Stimulated activated CD8-positive, alpha-beta memory T cell treated with anti-CD3 and anti-CD28 coated beads, Interleukin-7, amount 100 ng/mL, for 24 hours (primary cell): Measurements from ENCODE around the gene LMO4.

Experiments used
- DNase-seq: peaks from one replicate; pipeline ENCODE4 v3.0.0-alpha.2; 2020; ENCODE audit warnings: low read depth

LMO4 gene

DNA sequence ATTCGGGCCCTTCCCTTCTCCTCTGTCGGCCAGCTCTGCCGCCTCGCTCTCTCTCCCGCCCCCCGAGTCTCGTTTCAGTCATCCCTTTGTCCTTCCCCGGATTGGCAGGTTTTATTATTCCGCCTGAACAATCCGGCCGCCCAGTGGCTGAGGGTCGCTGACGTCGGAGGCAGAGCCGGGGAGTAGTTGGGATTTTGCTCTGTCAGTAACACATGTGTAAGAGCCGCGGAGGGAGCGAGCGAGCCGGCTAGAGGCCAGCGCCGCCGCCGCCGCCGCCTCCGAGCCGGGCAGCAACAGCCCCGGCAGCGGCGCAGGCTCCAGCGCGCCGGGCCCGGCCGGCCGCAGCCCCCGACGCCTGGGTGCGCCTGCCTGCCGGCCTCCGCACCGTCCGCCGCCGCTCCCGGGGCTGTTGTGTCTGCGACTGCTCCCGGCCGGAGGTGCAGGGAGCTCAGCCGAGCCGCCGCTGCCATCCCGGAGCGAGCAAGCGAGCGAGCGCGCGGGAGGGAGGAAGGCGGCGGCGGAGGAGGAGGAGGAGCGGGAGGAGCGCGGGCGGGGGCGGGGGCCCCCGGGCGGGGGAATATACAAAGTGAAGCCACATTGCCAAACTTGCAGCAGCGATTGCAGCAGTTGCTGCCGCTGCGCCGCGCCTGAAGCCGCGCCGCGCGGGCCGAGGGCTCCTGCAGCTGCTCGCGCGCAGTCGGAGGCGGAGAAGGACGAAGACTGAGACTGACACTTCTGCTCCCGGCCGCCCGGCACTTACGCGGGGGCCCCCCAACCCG is at the start of gene LMO4:
TSS of gene LMO4 (plus strand) at position 609 of the 779 bp plus-strand sequence. CDS start 3,136 bp downstream, outside the sequence.
- peak; percentile 78 for DNase-seq

GRCh38 chr1:87279536-87279875 is 49.2 kb upstream of the LMO4 start:
- DNase-seq, result no peak

DNA sequence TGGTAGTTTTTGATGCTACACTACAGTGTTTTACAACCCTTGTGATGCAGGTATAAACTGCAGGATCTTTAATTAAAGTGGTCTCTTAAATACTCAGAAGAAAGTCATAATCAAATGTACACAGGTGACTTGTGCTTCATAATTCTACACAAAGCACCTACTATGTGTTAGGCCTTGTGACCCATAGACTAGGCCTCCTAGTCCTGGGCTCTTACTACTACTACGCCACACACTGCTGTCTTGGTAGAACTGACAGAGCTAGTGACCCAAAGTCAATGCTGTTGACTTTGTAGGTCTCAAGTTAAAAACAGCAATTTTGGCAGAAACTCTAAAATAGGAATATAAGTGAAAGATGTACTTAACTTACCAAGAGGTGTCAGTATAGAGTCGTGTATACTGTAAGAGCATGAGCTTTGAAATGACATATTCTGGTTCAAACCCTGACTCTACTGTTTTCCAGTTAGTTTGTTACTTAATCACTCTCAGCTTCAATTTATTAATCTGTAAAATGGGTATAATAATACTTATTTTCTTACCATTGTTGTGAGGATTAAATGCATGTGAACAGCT is 48.6 kb upstream of the LMO4 start:
- no peak for DNase-seq

- no peak for DNase-seq
These were observed 44.0 kb upstream of the LMO4 start for GRCh38 chr1:87284456-87285240.

DNA sequence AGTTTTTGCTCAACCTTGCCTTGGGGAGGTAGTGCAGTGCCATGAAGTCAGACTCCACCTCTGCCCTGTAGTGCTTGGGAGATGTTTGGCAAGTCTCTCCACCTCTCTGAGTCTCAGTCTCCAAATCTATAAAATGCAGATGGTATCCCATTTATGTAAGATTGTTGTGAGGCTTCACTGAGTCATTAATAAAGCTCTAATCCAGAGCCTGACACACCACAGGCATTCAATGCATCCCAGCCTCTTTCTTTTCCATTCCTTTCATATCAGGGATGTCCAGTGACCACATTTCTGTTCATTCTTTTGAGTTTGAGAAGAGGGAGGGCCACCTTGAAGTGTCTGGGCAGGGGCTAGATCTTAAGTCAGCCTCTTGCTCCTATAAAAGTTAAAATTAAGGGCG is 37.6 kb upstream of the LMO4 start:
- no peak for DNase-seq

GRCh38 chr1:87292684-87293493 is 35.8 kb upstream of the LMO4 start:
- peak; percentile 21 for DNase-seq

DNA sequence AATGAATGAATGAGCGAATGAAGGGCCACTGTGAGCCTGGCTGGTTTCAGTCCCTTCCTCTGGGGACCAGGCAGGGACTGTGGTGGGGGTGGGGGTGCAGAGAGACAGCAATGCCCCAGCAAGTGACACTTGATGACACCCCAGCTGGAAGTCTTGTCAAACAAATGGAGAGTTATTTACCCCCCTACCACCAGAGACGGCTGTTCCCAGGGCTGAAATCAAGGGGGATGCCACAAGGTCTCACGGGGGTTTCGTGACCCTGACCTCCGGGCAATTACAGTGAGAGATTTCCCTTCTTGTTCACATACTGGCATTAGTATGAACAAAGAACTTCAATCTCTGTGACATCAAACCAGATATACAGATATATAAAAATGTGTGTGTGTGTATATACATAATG is 34.0 kb upstream of the LMO4 start:
- no peak for DNase-seq

DNA sequence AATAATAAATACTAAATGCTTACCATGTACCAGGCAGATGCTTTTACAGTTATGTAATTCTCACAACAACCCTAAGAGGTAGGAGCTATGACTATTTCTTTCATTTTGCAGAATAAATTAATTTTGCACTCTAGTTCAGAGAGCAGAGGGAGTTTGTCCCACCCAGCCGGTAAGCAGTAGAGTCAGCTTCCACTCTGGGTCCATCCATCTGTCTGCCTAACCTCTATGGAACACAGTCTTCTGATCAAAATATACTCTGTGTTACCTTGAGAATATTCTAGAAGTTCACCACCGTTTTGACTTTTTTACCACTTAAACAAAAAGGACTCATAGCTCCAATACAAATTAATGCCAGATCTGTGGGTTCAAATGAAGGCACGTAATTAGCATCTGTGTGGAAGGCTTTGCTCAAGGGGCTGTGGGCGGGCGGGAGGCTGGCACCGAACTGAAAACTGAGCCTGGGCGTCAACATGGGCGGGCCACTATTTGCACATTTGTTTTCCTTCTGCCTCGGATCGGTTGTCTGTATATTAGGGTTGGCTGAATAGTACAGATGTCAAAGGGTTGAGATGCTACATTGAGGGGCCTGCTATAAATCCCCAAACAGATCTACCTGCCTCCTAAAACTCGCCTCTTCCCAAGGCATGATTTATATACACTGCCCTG is 33.1 kb upstream of the LMO4 start:
- no peak for DNase-seq

DNA sequence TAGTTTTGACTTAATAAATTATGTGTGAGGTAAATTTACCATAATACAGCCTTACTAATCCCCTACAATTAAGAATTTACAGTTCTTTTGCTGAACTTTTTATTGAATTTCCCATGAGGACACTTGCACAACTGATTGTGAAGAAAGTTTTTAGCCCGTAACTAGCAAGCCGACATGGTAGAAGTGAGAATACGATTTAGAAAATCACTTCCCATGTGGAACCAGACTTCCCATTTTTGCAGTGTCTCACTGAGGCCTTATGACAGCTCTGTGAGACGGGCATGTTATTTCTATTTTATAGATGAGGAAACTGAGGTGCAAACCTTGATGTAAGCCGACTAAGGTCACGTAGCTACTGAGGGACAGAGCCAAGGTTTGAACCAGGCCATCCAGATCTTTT is 32.5 kb upstream of the LMO4 start:
- DNase-seq, result no peak

GRCh38 chr1:87299661-87300060 is 29.0 kb upstream of the LMO4 start:
- DNase-seq, result no peak

GRCh38 chr1:87300628-87301027 is 28.1 kb upstream of the LMO4 start:
- DNase-seq, result no peak

GRCh38 chr1:87305151-87305550 is 23.5 kb upstream of the LMO4 start:
- DNase-seq, result no peak

GRCh38 chr1:87305762-87306161 is 22.9 kb upstream of the LMO4 start:
- DNase-seq, result no peak

DNA sequence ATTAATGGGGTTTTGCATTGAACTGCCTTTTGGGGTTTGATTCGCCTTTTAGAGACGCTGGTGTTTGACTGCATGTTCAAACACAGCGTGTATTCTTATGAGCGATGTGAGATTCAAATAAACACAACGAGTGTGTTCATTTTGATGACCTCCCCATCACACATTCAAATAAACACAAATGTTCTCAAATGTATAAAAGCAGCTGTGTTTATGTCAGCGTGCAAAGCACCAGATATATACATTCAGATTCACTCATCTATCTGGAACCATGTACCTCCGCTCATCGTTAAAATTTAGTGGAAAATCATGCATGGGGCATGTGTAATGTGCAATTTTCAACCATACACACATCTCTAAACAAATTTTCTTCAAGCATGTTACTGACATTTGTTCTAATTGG is 21.4 kb upstream of the LMO4 start:
- DNase-seq, result no peak

DNA sequence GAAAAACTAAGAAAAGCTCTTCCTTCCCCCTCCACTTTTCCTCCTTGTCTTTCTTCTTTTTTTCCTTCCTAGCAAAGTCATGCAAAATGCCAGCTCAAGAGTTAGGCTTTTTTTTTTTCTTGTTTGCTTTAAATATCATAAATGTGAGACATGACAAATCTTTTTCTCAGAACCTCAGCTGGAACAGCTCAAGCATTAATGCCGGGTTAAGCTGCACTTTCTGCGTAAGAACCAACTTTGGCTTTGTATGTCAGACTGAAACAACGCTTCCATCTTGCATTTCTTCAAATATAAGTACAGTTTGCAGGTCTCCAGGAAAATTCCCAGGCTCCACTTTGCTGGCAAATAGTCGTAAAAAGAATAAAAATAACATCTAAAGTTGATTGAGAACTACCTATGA is 20.7 kb upstream of the LMO4 start:
- no peak for DNase-seq

DNA sequence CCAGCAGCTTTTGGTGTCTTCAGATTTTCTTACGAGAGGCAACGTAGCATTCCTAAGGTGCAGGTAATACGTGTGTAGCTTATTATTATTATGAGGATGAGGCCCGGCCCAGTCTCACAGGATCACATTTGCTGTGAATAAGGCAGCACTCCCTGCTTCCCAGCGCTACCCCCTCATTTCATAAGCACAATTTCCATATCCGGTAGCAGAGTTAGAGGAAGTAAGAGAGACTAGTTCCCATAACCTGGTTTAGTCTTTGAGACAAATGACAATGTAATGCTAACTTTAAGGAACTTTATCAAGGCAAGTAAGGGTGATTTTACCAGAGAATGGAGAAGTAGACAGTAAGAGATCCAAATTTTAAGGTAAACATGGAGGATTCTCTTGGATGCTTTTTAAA is 14.6 kb upstream of the LMO4 start:
- DNase-seq, result no peak

DNA sequence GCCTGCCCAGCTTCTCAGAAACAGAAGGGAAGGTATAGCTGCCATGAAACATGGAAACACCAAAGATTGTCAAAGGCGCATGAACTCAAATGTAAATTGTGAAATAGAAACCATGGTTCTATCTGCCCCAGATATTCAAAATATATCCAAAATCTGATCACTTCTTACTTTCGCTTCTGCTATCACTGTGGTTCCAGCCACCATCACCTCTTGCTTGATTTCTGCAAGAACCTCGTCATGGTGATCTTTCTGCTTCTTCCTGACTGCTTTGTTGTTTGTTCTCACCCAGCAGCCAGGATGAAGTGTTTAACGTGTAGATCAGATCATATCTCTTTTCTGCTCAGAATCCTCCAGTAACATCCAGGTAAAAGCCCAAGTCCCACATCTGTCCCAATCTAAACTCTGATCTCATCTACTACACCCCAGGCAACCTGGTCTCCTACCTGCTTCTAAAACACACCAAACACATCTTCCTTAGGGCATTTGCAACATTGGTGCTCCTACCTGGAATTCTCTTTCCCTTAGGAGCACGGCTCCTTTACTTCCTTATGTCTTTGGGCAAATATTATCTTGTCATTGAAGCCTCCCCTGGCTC is 10.5 kb upstream of the LMO4 start:
- no peak for DNase-seq

- DNase-seq, result no peak
These were observed 9.9 kb upstream of the LMO4 start for GRCh38 chr1:87318806-87319205.

- DNase-seq, result no peak
These were observed 2.5 kb upstream of the LMO4 start for GRCh38 chr1:87325982-87326738.

DNA sequence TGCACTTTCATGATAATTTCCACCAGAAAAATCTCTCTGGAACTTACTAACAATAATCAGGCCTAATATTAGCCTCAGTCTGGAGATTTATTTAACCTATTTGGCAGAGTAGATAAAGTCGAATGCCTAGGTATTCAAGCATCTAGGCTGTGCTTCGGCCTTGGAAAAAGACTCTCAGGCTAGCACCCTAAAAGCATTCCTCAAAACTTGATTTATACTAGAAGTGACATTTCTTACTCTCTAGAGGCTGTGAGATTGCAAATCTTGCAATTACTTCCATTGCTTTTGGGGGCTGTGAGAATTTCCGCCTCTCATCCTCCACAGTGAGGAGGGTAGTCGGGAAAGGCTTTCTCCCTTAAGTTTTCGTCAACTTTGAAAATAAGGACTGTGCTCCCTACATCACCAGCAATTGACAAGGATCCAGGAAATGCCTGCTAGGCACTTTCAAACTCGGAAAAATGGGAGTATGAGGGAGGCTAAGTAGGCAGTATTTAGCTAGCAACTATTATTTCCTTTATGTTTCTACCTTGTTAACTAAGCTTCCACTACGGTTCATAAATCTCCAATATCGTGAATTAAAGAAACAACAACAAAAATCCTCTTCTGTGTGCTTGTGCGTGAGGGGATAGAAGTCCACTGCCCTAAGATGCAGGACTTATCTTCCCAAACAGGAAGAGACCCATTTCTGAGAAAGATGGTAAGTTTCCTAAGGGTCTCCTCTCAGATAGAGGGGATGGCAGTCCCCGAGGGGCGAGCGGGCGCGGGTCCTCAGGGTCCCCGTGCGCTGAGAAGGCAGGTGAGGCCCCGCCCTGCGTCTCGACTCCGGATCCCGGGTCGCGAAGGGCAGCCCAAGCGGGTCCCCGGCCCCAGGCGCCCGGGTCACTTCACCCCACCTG is 1.1 kb upstream of the LMO4 start:
- no peak for DNase-seq
